Liver (tissue), 9 donors: Measurements from ENCODE around the gene AXDND1. TPM values are rescaled to one million over a fixed set of nuclear protein-coding genes. Genes with fewer than 3 reads are reported as not detected.
"Not testable (repeated sequence)": the region's sequence is repeated elsewhere in the genome, so short reads cannot be mapped to it uniquely, and the experiment has no call there.

ENCODE experiments used
- DNase-seq: peaks from one replicate; pipeline ENCODE4 v3.0.0-alpha.2; 2017; ENCODE audit warnings: low spot score
- H3K27ac ChIP-seq, 2 donors: one replicate each; pipeline ENCODE4 v1.7.0; 2013; ENCODE audit warnings: inconsistent platforms in 2 of 2, low read length in 2 of 2, control low read depth in 1 of 2, low read depth in 1 of 2, mild to moderate bottlenecking in 1 of 2
- H3K27me3 ChIP-seq, 4 donors: one replicate each; pipeline versions ENCODE4 v1.6.1 to v1.7.0; 2013; ENCODE audit warnings: low read length in 3 of 4, inconsistent platforms in 1 of 4, mild to moderate bottlenecking in 1 of 4, moderate library complexity in 1 of 4; ENCODE audit not compliant: control insufficient read depth in 4 of 4, insufficient read depth in 4 of 4
- H3K36me3 ChIP-seq, 4 donors: one replicate each; pipeline versions ENCODE4 v1.6.1 to v1.7.0; 2013; ENCODE audit warnings: low read length in 3 of 4, mild to moderate bottlenecking in 3 of 4, low read depth in 1 of 4, moderate library complexity in 1 of 4; ENCODE audit not compliant: control insufficient read depth in 4 of 4, insufficient read depth in 3 of 4
- H3K4me1 ChIP-seq, 4 donors: one replicate each; pipeline versions ENCODE4 v1.6.1 to v1.7.0; 2013; ENCODE audit warnings: low read length in 3 of 4, mild to moderate bottlenecking in 3 of 4, moderate library complexity in 1 of 4; ENCODE audit not compliant: control insufficient read depth in 4 of 4, insufficient read depth in 4 of 4
- H3K4me3 ChIP-seq, 3 donors: one replicate each; pipeline versions ENCODE4 v1.6.1 to v1.7.0; 2013; ENCODE audit warnings: low read length in 3 of 3, control low read depth in 1 of 3, low read depth in 1 of 3, mild to moderate bottlenecking in 1 of 3
- H3K9ac ChIP-seq, 2 donors: one replicate each; pipeline ENCODE4 v1.7.0; 2013; ENCODE audit warnings: low read length in 2 of 2, mild to moderate bottlenecking in 2 of 2, moderate library complexity in 2 of 2, control low read depth in 1 of 2, low read depth in 1 of 2
- H3K9me3 ChIP-seq, 4 donors: one replicate each; pipeline versions ENCODE4 v1.6.1 to v1.7.0; 2013; ENCODE audit warnings: low read length in 3 of 4; ENCODE audit not compliant: control insufficient read depth in 4 of 4
- EGR1 ChIP-seq, 2 donors: IDR thresholded peaks; 2 replicates each; pipeline ENCODE4 v1.6.1; 2016 to 2018; ENCODE audit warnings: antibody characterized with exemption in 2 of 2, low read depth in 2 of 2
- HNF4A ChIP-seq, 2 donors: conservative IDR thresholded peaks; 2 replicates each; pipeline ENCODE4 v1.6.1; 2016; ENCODE audit warnings: antibody characterized with exemption in 2 of 2, mild to moderate bottlenecking in 2 of 2
- HNF4G ChIP-seq: IDR thresholded peaks from 2 replicates; pipeline ENCODE4 v1.6.1; 2016; ENCODE audit warnings: antibody characterized with exemption
- NR2F2 ChIP-seq: IDR thresholded peaks from 2 replicates; pipeline ENCODE4 v1.6.1; 2016; ENCODE audit warnings: antibody characterized with exemption
- RAD21 ChIP-seq, 2 donors: IDR thresholded peaks; 2 replicates each; pipeline ENCODE4 v1.6.1; 2016; ENCODE audit warnings: antibody characterized with exemption in 2 of 2, mild to moderate bottlenecking in 2 of 2
- RXRA ChIP-seq, 2 donors: IDR thresholded peaks; 2 replicates each; pipeline ENCODE4 v1.6.1; 2017 to 2018; ENCODE audit warnings: antibody characterized with exemption in 2 of 2, mild to moderate bottlenecking in 1 of 2
- TAF1 ChIP-seq: conservative IDR thresholded peaks from 2 replicates; pipeline ENCODE4 v1.6.1; 2016; ENCODE audit warnings: antibody characterized with exemption, mild to moderate bottlenecking
- WGBS: extraction: QIAGEN DNeasy Blood & Tissue Kit; methylation state at CpG from one replicate; pipeline ENCODE4 v1.1.7; 2013; 5-methylcytosine and 5-hydroxymethylcytosine counted together
- polyA plus RNA-seq, 2 donors: library from polyadenylated mRNA; stranded (reverse) in 1 of 2; unstranded in 1 of 2; fragments of 200-250 nt in 1 of 2; fragments of >200 nt in 1 of 2; fragmentation: Nextera tagmentation in 1 of 2; extraction: Ambion mirVana in 1 of 2; gene quantifications; one replicate each; pipeline versions ENCODE4 v1.2.1 to v1.2.3, GENCODE V29; 2013 to 2015
- total RNA-seq, 2 donors: library from RNA; depleted of rRNA; stranded (reverse); fragments of >200 nt; gene quantifications; one replicate each; pipeline ENCODE4 v1.2.3, GENCODE V29; 2014
- TF ChIP-seq, protein P1 (sequence below): fragments of 150-350 bp; IDR thresholded peaks from 2 replicates; pipeline ENCODE4 v1.5.1; 2017; ENCODE audit warnings: improper control_type of control experiment, low read depth, low read length; ENCODE audit not compliant: missing input control
- TF ChIP-seq, protein P2 (sequence below): IDR thresholded peaks from 2 replicates; pipeline ENCODE4 v1.6.1; 2016; ENCODE audit warnings: antibody characterized with exemption, mild to moderate bottlenecking
- TF ChIP-seq, protein P3 (sequence below): IDR thresholded peaks from 2 replicates; pipeline ENCODE4 v1.6.1; 2016; ENCODE audit warnings: antibody characterized with exemption
- donor health status: healthy.
- donor health status: healthy.
- donor health status: healthy.
- donor health status: healthy.
- donor health status: healthy.

The AXDND1 gene
- total and polyA plus RNA-seq, 4 donors, result 0.25 TPM; not detected in 3

DNA sequence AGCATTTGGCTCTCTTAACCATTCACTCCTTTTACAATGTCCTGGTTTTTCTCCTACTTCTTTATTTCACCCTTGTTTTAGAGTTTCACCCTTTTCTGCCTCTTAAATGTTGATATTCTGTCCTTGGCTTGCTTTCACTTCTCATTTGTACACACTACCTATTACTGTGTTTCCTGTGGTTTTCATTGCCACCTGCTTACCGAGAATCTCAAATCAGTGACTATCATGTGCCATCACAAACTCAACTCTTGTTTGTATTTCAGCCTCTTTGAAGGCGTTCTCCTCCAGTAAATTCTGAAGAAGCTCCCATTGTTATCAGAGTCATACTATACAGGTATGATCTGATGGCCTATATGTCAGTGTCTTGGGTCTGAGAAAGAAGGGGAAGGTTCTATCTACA, 144.3 kb downstream of the AXDND1 start:
- Histone ChIP-seq H3K27me3 (no peaks in the 10 kb centered on the region), H3K27ac (no peak overlapping the region), H3K4me3 (no peak overlapping the region), H3K4me1 (no peaks in the 10 kb centered on the region), H3K9me3 (no peaks in the 10 kb centered on the region), H3K36me3 (no peaks in the 10 kb centered on the region), H3K9ac (no peak overlapping the region)
- WGBS, result 53% methylated on average over 2 of the region's 2 CpGs
- no peak for DNase-seq
- TF ChIP-seq, protein P1, sequence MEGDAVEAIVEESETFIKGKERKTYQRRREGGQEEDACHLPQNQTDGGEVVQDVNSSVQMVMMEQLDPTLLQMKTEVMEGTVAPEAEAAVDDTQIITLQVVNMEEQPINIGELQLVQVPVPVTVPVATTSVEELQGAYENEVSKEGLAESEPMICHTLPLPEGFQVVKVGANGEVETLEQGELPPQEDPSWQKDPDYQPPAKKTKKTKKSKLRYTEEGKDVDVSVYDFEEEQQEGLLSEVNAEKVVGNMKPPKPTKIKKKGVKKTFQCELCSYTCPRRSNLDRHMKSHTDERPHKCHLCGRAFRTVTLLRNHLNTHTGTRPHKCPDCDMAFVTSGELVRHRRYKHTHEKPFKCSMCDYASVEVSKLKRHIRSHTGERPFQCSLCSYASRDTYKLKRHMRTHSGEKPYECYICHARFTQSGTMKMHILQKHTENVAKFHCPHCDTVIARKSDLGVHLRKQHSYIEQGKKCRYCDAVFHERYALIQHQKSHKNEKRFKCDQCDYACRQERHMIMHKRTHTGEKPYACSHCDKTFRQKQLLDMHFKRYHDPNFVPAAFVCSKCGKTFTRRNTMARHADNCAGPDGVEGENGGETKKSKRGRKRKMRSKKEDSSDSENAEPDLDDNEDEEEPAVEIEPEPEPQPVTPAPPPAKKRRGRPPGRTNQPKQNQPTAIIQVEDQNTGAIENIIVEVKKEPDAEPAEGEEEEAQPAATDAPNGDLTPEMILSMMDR, result no peak
- TF ChIP-seq, protein P2, sequence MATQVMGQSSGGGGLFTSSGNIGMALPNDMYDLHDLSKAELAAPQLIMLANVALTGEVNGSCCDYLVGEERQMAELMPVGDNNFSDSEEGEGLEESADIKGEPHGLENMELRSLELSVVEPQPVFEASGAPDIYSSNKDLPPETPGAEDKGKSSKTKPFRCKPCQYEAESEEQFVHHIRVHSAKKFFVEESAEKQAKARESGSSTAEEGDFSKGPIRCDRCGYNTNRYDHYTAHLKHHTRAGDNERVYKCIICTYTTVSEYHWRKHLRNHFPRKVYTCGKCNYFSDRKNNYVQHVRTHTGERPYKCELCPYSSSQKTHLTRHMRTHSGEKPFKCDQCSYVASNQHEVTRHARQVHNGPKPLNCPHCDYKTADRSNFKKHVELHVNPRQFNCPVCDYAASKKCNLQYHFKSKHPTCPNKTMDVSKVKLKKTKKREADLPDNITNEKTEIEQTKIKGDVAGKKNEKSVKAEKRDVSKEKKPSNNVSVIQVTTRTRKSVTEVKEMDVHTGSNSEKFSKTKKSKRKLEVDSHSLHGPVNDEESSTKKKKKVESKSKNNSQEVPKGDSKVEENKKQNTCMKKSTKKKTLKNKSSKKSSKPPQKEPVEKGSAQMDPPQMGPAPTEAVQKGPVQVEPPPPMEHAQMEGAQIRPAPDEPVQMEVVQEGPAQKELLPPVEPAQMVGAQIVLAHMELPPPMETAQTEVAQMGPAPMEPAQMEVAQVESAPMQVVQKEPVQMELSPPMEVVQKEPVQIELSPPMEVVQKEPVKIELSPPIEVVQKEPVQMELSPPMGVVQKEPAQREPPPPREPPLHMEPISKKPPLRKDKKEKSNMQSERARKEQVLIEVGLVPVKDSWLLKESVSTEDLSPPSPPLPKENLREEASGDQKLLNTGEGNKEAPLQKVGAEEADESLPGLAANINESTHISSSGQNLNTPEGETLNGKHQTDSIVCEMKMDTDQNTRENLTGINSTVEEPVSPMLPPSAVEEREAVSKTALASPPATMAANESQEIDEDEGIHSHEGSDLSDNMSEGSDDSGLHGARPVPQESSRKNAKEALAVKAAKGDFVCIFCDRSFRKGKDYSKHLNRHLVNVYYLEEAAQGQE, result no peak
- TF ChIP-seq NR2F2, result no peak
- TF ChIP-seq TAF1, result no peak
- no peak for TF ChIP-seq RXRA (IDR thresholded peaks at IDR 0.05)
- no peak for TF ChIP-seq HNF4G
- TF ChIP-seq, protein P3, sequence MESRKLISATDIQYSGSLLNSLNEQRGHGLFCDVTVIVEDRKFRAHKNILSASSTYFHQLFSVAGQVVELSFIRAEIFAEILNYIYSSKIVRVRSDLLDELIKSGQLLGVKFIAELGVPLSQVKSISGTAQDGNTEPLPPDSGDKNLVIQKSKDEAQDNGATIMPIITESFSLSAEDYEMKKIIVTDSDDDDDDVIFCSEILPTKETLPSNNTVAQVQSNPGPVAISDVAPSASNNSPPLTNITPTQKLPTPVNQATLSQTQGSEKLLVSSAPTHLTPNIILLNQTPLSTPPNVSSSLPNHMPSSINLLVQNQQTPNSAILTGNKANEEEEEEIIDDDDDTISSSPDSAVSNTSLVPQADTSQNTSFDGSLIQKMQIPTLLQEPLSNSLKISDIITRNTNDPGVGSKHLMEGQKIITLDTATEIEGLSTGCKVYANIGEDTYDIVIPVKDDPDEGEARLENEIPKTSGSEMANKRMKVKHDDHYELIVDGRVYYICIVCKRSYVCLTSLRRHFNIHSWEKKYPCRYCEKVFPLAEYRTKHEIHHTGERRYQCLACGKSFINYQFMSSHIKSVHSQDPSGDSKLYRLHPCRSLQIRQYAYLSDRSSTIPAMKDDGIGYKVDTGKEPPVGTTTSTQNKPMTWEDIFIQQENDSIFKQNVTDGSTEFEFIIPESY, result no peak
- no peak for TF ChIP-seq EGR1 (IDR thresholded peaks at IDR 0.05; ENCODE audit: low read depth in 2 of 2)
- TF ChIP-seq RAD21 (IDR thresholded peaks at IDR 0.05), result no peak
- TF ChIP-seq HNF4A (conservative IDR thresholded peaks at IDR 0.05), result no peak

DNA sequence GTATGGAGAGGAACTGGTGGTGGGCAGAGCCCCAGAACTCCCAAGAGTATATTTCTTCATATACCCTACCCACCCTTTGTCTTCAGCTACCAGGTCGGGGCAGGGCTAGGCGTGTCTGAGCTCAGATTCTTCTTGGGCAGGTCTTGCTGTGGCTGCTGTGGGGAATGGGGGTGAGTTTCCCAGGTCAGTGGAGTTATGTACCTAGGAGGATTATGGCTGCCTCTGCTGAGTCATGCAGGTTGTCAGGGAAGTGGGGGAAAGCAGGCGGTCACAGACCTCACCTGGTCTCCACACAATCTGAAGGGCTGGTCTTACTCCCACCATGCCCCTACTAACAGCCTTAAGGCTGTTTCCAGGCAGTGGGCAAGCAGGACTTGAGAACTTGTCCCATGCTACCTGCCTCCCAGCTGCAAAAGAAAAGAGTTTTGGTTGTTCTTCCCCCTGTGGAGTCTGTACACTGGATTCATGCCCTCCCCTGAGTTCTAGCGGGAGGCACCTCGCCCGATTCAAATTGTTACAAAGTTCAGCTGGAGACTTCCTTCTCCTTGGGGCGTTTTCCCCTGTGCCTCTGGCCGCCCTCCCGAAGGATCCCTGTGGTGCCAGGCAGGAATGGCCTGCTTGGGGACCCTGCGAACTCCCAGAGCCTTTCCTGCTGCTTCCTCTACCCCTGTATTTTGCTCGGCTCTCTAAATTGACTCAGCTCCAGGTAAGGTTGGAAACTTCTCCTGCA, 151.4 kb downstream of the AXDND1 start:
- WGBS, result 72% methylated on average over 11 of the region's 11 CpGs
- DNase-seq, result no peak
- H3K27me3 ChIP-seq, result peaks cover 0 to 3% (median 1%) of the 10 kb centered on the region in 4 donors
- H3K9ac ChIP-seq, result no peak overlapping the region
- H3K36me3 ChIP-seq, result no peaks in the 10 kb centered on the region
- no peaks in the 10 kb centered on the region for H3K9me3 ChIP-seq
- no peak for TF ChIP-seq EGR1 (IDR thresholded peaks at IDR 0.05; ENCODE audit: low read depth in 2 of 2)
- no peak overlapping the region for H3K27ac ChIP-seq
- H3K4me3 ChIP-seq, result no peak overlapping the region
- H3K4me1 ChIP-seq, result no peaks in the 10 kb centered on the region

DNA sequence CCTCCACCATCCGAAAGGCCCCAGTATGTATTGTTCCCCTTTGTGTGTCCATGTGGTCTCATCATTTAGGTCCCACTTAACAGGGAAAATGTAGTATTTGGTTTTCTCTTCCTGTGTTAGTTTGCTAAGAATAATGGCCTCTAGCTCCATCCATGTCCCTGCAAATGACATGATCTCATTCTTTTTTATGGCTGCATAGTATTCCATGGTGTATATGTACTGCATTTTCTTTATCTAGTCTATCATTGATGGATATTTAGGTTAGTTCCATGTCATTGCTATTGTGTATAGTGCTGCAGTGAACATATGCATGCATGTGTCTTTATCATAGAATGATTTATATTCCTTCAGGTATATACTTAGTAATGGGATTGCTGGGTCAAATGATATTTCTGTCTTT, 152.8 kb downstream of the AXDND1 start:
- H3K9ac ChIP-seq, H3K36me3 ChIP-seq, H3K4me1 ChIP-seq, H3K27ac ChIP-seq, DNase-seq, H3K9me3 ChIP-seq, H3K27me3 ChIP-seq, H3K4me3 ChIP-seq: not testable (repeated sequence)
- WGBS, result 95% methylated on average over 1 of the region's 1 CpG
